Camera-type eye (tissue), 1 donor: ENCODE data around the gene PPCS. TPM values are rescaled to one million over a fixed set of nuclear protein-coding genes. Genes with fewer than 3 reads are reported as not detected.

Experiments used
- total RNA-seq: library from RNA; depleted of rRNA; stranded (reverse); fragments of >200 nt; gene quantifications from one replicate; pipeline ENCODE4 v1.2.3, GENCODE V29; 2014

PPCS gene
- 29.7 TPM for total RNA-seq

DNA sequence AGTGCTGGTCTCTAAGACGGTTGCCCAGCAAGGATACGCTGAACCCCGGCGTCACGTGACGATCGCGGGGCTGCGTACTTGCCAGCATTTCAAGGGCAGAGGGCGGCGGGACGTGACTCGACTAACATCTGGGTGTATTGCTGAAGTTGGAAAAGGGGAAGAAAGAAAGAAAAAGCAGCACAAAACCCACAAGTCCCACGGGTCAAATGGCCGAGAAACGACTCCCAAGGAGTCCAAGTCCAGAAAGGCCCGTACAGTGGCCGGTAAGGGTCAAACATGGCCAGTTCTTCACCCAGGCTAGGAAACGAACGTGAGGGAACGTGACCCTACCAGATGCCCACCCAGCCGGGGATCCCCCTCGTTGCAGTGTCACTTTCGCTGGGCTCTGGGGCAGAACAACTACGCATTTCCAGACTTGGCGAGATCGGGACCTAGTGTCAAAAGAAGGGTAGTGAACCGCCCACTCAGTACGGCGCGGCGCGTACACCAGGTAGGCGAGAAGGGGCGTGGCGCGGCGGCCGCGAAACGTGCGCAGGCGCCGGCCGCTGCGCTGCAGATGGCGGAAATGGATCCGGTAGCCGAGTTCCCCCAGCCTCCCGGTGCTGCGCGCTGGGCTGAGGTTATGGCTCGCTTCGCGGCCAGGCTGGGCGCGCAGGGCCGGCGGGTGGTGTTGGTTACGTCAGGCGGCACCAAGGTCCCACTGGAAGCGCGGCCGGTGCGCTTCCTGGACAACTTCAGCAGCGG lies at the start of gene PPCS, which contains the start of gene ZMYND12:
PPCS (plus strand) TSS at position 534 of the 744 bp plus-strand sequence; CDS start at position 557, 23 bp downstream.
ZMYND12 (minus strand) TSS at position 13 of the 744 bp plus-strand sequence. CDS start 25 bp downstream, outside the sequence.

DNA sequence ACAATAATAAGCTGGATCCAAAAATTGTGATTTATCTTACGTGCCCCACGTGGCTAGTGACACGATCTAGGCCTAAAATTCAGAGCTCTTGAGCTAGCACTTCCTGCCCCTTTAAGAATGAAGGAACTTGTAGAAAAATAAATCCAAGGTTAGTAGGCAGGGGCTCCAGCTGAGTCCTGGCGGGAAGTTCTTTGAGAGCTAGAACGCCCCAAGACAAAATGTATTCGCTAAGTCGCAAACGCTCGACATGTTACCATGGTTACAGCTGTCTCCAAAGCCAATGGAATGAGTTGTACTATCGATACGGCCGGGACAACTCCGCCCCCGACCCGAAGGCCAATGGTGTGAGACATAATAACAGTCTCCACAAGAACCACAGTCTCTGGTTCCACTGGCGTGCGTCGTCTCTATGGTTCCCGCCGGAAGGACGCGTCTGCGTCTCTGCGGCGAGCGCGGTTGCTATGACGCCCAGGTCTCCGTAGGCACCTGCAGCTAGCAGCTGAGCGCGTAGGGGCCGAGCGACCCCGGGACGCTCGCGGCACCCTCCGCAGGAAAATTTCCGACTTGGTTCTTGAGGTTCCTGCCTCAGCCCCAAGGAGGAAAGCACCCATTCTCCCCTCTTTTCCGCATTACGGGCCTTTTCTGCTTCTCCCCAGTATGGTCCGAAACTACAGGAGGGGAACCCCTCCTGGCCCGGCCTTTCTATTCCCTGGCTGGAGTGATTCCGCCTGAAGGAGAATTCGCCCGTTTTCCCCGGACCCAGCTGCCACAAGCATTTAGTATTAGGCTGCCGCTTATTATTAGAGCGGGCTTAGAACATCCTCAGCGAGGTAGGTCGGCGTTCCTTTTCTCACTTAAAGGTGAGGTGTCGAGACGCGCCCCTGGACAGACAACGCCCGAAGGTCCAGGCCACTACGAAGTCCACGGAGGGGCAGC lies 6.8 kb downstream of the PPCS start, which contains the start of gene CCDC30:
CCDC30 (plus strand) TSS at position 459 of the 936 bp plus-strand sequence. CDS start 17,266 bp downstream, outside the sequence.

Other genes starting within 250 kb of the PPCS start
- 86.3 TPM for gene FOXJ3, start 121.3 kb upstream of the PPCS start, total RNA-seq
- gene RIMKLA, start 75.8 kb upstream of the PPCS start, total RNA-seq, result 8.2 TPM
- 4.6 TPM for gene ZMYND12, start 521 bp upstream of the PPCS start, total RNA-seq
- gene CCDC30, start 6.7 kb downstream of the PPCS start, total RNA-seq, result 8.5 TPM
- 37.5 TPM for gene PPIH, start 201.9 kb downstream of the PPCS start, total RNA-seq
- gene YBX1, start 225.9 kb downstream of the PPCS start, total RNA-seq, result 488 TPM